GM21576 (cell line): ENCODE data around the gene CEP170B.

Source experiments
- ATAC-seq: cut with Tn5 transposase; IDR thresholded peaks from one replicate; pipeline ENCODE4 v1.9.1; 2021; ENCODE audit warnings: mild to moderate bottlenecking, moderate library complexity; ENCODE audit not compliant: unreplicated experiment

The CEP170B gene

DNA sequence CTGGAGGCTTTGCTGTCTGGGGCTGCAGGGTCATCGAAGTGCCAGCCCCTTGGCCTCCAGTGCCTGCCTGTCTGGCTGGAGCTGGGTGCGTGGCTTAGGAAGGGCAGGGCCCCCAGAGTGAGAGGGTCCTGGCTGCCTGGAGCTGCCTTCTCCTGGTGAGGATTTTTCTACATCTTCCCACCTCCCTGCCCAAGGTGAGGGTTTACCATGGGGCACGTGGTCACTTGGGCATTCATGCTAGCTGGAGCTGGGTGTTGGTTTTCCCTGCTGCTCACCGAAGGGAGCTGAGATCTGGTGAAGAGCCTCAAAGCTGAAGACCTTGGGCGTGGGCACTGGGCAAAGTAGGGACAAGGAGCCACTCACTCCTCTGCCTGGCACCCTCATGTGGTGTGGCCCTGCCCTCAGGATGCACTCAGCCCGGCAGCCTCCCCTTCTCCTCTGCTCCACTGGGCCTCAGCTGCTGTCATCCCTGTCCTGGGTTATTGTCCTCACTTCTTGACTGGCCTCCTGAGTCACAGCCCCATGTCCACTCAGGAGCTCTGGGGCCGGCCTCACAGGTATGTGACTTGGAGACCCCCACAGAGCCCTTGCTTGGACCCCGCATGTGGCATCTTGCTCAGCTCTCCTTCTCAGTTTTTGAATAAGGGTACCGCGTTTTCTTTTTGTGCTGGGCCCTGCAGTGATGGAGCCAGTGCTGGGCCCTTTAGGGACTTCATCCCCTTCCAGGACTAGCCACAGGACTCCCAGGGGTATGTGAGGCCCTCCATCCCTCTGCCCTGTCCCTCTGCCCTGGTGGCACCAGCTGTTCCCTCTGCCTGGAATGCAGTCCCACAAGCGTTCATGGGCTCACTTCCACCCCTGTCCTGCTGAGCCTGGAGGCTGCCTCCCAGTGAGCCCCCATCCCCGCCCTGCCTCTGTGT, 1.6 kb downstream of the CEP170B start:
- ATAC-seq: no peak

DNA sequence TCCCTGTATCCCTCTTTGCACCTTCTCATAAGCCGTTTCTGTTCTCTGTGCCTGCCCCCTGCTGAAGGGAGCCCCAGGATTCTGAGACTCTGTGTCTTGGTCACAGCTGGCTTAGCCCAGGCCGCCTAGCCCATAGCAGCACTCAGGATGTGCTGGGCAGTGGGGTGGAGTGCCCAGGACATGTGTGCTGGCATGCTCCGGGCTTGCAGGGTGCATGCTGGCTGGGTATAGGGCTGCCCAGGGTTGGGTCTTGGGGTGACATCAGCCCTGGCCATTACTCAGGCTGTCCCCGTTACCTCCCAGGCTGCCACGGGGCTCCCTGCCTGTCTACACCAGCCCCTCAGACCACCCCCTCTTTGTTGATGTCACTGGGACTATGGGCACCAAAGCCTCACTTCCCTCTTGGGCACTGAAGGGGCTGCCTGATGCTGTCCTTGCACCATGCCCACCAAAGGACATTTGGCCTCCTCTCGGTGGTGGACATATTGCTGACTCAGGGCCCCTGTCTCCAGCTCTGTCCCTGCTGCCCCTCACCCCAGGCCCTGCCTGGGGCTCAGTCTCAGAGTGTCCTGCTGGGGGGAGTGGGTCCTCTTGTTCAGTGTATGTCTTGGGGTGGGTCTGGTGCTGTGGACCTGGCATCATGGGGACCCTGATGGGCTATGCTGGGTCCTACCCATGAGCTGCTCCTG, 2.4 kb downstream of the CEP170B start:
- ATAC-seq: no peak

DNA sequence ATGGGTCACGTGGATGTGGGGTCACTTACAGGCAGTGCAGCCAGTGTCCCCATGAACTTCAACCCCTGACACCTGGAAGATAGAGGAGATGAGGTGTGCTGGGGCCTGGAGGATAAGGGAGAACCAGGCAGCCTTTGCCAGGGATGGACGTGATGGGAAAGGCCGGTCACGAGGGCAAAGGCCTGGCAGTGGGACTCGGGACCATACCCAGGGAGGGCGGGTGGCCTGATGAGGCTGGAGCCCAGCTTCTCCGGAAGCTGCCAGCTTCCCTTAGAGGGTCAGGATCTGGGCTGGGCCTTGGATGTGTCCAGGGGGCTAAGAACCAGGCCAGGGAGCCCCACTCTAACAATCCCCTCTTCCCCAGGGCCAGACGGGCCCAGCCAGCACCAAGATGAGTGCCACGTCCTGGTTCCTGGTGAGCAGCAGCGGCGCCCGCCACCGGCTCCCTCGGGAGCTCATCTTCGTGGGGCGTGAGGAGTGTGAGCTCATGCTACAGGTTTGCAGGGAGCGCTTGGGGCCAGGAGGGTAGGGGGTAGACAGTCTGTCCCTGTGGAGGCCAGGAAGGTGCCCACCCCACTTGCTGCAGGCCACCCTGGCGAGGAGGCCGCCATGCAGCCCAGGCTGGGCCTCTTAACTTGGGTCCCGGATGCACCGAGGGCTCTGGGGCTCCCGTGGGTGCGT, 3.1 kb downstream of the CEP170B start:
- no peak for ATAC-seq

DNA sequence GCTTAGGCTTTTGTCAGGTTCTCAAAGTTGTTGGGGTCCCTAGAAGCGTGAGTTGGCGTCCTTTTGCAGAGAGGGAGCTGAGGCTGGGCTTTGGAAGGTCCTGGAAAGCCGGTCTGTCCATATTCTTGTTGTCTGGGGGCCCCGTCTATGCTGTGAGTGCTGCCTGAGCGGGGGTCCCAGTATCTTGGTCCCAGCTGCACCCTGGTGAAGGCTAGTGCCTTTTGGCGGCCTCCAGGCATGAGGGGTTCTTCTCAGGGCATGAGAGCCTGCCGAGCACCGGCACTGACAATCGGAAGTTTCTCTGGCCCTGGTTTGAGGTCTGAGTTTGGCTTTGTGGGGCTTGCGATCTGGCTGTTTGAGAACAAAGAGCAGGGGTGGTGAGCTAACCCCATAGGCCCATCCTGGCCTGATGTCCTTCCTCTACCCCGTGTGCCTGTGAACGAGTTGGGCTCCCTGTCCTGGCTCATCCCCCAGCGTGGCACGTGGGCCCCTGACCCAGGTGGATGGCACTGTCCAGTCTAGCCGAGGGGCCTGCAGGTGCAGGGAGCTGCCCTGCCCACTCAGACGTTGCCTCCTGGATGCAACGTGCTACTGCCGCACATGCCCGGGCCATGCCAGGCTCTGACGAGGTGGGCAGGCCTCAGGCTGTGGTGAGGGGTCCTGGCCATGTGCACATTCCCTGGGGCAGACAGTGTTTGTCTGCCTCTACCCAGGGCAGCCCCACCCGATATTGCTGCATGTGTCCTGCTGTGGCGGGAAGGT, 3.9 kb downstream of the CEP170B start:
- no peak for ATAC-seq

DNA sequence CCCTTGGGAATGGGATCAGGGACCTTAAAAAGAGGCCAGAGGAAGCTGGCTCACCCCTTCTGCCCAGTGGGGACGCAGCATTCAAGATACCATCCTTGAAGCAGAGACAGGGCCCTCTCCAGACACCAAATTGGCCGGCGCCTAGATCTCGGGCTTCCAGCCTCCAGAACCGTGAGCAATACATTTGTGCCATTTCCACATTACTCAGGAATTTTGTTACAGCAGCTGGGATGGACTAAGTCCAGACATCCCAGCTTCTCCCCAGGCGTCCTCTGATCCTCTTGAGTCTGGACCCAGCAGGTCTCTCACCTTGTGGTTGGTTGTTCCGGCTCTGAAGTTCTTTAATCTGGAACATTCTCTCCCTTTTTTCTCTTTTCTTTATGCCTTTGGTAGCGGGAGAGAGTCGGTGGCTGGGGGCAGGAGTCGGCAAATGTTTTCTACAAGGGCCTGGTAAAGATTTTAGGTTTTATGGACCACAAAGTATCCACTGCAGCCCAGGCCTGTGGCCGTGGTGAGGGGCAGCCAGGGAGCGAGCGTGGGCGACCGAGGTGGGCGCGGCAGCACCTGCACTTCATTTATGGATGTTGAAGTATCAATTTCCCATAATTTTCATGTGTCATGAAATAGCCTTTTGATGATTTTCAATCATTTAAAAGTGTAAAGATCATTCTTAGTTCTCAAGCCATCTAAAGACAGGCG, 4.8 kb downstream of the CEP170B start:
- ATAC-seq: no peak

DNA sequence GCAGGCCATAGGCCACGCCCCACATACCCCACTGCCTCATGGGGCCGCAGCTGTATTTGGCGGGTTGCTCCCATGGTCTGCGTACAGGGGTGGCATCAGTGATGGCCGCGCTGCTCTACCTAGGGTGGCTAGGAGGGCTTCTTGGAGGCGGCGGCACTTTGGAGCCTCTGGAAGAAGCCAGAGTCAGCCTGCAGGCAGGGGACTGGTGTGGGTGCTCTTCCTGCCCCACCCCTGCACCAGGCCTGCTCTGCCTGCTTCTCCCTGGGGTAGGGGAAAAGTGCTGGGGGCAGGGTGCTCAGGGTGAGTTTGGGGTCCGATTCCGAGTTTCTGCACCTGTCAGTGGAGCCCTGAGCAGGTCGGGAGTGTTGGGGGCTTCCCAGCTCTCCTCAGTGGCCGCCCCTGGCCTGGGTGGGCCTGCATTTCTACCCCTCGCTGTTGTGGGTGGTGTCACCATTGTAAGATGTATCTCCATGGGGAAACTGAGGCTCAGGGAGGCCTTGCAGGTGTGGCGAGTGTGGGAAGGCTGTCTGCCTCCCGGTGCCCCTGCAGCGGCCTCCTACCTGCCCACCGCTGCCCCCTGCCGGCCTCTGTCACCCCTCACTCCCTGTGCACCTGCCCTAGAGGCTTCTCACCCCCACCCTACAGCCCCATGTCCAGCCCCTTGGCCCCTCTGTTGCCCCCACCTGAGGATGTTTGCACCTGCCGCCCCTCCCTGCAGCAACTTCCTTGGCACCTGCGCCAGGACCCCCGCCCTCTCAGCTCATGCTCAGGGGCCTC, 5.5 kb downstream of the CEP170B start:
- no peak for ATAC-seq

DNA sequence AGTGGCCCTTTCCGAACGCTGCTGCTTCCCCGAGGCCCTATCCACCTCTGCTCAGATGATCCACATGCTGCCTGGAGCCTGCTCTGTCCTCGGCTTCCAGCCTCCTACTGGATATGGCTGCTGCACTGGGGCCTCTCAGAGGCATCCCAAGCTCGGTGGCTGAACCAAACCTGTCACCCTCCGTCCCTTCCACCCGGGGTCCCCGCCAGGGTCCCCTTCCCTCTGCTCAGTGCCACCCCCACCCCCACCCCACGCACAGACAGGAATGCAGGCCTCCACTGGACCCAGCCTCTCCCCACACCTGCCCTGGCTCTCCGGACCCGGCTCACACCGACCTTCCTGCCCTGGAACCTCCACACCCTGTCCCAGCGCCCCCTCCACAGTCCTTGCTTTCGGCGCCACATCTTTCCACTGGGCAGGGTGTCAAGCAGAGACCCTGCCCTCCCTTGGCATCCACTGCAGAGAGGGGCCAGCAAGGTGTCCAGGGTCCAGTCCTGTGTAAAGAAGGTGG, 6.1 kb downstream of the CEP170B start:
- ATAC-seq: no peak

DNA sequence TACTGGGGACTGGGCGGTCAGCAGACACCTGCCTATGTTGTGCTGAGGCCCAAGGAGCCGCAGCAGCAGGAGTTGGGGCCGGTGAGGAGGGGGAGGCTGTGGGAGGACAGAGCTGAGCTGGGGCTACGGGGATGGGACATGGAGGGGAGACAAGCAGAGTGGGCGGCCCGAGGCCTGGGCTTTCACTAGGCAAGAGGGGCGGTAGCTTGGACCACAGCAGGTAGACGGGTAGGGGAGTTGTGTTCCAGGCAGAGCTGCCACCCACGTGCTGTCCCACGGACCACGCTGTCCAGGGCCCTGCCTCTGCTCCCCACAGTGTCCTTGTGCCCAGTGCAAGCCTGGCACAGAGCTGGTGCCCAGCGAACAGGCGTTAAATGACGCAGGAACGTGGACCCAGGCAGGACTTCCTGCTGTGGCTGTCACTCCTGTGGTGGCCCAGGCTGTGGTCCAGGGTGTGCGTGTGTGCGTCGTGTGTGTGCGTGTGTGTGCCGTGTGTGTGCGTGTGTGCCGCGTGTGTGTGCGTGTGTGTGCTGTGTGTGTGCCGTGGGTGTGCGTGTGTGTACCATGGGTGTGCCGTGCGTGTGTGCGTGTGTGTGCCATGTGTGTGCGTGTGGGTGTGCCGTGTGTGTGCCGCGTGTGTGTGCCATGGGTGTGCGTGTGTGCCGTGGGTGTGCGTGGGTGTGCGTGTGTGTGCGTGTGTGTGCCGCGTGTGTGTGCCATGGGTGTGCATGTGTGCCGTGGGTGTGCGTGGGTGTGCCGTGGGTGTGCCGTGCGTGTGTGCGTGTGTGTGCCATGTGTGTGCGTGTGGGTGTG, 6.8 kb downstream of the CEP170B start:
- ATAC-seq: no peak

DNA sequence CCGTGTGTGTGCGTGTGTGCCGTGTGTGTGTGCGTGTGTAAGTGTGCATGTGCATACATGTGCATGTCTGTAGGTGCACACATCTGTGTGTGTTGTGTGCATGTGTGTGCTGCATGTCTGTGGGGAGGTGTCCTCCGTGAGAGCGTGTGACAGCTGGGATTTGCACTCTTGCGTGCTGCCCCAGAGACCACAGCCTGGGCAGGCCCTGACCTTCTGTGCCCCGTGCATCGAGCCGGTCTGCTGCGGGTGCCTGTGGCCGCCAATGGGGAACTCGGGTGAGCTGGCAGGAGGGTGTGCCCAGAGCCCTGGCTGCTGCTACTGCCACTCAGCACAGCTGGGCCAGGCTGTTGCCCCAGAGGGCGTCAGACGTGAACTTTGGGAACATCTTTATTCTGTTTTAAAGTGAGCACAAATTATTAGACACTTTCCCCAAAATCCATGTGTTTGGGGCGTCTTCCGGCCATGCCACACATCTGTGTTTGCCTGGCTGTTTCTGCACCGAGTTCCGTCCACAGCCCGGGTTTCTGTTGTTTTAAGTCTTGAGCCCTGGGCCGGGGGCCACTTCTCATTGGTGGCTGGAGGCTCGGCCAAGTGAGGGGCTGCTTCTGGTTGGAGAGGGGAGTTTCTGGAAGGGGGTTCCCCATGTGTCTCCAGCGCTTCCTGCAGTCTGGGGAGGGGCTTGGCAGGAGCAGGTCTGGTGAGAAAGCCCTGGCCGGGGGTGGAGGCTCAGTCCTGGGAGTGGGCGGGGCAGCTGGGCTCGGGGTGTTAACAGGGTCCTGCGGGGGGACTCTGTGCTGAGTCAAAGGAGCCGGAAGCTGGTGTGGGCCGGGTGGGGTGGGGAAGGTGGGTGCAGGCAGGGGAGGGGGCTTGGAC, 7.6 kb downstream of the CEP170B start:
- ATAC-seq: no peak

DNA sequence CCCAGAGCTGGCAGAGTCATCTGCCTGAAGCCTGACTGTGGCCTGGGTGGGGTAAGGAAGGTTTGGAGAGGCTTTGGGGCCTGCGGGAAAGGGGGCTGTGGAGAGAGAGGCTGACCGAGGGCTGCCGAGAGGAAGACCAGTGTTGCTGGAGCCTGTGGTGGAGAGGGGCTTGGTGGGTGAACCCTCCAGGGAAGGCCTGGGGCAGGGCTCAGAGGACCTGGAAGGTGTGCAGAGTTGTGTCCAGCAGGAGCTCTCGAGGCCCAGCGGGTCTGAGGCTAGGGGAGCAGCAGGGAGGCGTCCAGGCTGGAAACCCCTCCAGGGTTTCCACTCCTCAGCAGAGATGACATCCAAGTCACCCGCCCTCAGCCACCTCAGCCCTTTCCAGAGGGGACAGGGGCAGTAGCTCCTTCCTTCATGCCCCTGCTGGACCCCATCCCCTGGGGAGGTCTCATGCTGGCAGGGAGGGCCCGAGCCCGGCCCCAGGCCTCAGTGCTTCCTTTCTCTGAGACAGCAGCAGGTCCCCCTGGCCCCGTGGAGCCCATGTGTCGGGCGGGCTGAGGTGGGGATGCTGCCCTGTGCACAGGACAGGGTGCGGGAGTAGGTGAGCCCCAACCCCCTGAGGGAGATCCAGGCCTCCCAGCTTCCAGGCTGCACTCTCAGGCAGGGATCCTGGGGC, 8.4 kb downstream of the CEP170B start:
- ATAC-seq: no peak

DNA sequence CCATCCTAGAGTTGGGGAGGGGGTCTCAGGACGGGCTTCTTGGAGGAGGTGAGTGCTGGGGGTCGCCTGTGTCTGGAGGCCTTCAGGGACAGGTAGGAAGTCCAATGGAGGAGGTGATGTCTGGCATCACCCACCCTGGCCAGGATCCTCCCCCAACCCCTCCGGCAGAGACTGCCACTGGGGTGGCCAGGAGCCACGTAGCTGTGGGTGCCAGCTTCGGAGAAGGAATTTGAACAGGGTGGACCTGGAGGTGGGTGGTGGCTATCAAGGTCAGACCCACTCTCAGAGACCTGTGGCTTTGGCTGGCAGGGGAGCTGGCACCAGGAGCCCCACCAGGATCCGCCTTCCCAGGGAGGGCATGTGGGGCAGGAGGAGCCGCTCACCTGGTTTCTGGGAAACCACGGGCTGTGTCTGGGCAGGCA, 9.1 kb downstream of the CEP170B start:
- no peak for ATAC-seq

DNA sequence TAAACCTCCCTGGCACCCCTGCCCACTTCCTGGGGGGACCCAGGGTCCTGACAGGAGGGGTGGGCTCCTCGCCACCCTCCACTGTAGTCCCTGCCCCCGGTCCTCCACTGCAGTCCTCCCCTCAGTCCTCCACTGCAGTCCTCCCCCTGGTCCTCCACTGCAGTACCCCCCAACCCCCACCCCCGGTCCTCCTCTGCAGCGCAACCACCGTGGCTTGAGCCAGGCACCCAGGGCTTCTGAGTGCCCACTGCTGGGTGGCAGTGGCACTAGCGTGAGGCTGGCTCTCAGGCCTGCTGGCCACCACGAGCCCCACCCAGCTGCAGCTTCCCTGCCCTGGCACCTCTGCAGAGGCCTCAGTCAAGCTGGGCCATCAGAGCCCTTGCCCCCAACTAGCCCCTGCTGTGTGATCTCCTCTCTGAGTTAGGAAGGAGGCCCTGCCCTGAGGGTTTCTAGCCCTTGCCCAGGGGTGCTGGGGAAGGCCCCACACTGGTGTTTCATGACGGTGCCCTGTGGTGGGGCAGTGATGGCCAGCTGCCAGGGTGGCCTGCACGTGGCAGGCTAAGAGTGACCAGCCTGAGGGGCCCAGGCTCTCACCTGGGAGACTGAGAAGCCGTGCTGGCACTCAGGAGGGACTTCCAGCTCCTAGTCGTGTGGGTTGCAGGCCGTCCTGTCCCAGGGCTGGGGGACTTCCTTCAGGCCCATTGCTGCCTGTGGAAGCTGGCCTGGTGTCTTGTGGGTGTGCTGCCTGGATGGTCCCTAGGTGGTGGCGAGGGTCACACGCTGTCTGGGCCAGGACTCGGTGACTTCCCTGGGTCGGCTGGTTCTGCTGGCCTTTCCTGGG, 9.7 kb downstream of the CEP170B start:
- no peak for ATAC-seq

DNA sequence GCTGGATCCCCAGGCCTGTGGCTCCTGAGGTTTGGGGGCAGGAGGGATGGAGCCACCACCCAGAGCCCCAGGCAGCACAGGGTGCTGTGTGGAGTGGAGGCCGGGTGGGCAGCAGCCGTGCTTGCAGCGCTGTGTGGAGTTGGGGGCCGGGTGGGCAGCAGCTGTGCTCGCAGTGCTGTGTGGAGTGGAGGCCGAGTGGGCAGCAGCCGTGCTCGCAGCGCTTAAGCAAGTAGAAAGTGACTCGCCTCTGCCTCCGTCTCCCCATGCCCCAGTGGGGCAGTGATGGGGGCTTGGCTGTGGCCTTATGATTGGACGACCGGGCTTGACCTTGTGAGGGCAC, 10.3 kb downstream of the CEP170B start:
- no peak for ATAC-seq

DNA sequence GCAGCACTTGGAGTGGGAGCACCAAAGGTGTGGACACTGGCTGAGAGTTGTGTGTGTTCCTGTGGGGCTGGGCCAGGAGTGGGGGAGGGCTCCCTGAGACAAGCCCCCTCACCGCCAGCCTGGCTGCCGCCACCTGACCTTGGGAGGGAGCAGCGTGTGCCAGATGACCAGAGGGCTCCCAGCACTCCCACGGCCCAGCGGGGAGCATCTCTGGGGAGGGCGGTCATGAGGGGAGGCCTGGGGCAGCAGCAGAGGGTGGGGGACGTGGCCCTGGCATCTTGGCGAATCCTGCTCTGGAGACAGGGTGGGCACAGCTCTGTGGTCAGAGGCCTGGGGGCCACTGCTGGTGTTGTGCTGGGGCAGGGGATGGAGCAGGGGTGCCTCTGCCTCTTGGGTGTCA, 10.7 kb downstream of the CEP170B start:
- ATAC-seq: no peak

DNA sequence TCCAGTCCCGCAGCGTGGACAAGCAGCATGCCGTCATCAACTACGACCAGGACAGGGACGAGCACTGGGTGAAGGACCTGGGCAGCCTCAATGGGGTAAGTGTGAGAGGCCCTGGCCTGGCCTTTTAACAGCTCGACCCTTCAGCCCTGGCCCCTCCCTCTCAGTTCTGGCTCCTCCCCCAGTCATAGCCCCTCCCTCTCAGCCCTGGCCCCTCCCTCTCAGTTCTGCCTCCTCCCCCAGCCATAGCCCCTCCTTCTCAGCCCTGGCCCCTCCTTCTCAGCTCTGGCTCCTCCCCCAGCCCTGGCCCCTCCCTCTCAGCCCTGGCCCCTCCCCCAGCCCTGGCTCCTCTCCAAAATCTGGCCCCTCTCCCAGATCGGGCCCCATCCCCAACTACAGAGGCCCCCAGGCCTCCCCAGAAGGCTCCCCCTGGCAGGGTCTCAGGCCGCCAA, 11.2 kb downstream of the CEP170B start:
- ATAC-seq: no peak
